SJCRH30 (cell line): ENCODE measurements around the gene PHLDA2. TPM values are rescaled to one million over a fixed set of nuclear protein-coding genes. Genes with fewer than 3 reads are reported as not detected.

Experiments
- DNase-seq, 2 experiments: peaks; one replicate each; pipeline ENCODE4 v3.0.0-alpha.2; 2015 to 2020
- H3K27ac ChIP-seq: fragments of 250-450 bp; sonication (Bioruptor Pico); 2 replicates; pipeline ENCODE4 v1.5.1; 2020; ENCODE audit warnings: mild to moderate bottlenecking, moderate library complexity
- H3K27me3 ChIP-seq: fragments of 250-450 bp; sonication (Bioruptor Pico); 2 replicates; pipeline ENCODE4 v1.5.1; 2020; ENCODE audit warnings: mild to moderate bottlenecking, moderate library complexity
- H3K36me3 ChIP-seq: fragments of 250-450 bp; sonication (Bioruptor Pico); 2 replicates; pipeline ENCODE4 v1.5.1; 2020; ENCODE audit warnings: mild to moderate bottlenecking, moderate library complexity
- H3K4me1 ChIP-seq: fragments of 250-450 bp; sonication (Bioruptor Pico); 2 replicates; pipeline ENCODE4 v1.5.1; 2020; ENCODE audit warnings: mild to moderate bottlenecking, moderate library complexity
- H3K4me3 ChIP-seq: fragments of 250-450 bp; sonication (Bioruptor Pico); 2 replicates; pipeline ENCODE4 v1.5.1; 2020; ENCODE audit warnings: mild to moderate bottlenecking, moderate library complexity
- H3K9me3 ChIP-seq: fragments of 250-450 bp; sonication (Bioruptor Pico); replicated peaks from 2 replicates; pipeline ENCODE4 v1.5.1; 2020; ENCODE audit warnings: mild to moderate bottlenecking, moderate library complexity
- total RNA-seq: library from RNA; depleted of rRNA; stranded (reverse); fragments of >200 nt; shearing (Covaris generic); gene quantifications from 2 replicates; pipeline ENCODE4 v1.2.3, GENCODE V29; 2014

The PHLDA2 gene
- total RNA-seq, 1 experiment from 2014 or later: not detected

DNA sequence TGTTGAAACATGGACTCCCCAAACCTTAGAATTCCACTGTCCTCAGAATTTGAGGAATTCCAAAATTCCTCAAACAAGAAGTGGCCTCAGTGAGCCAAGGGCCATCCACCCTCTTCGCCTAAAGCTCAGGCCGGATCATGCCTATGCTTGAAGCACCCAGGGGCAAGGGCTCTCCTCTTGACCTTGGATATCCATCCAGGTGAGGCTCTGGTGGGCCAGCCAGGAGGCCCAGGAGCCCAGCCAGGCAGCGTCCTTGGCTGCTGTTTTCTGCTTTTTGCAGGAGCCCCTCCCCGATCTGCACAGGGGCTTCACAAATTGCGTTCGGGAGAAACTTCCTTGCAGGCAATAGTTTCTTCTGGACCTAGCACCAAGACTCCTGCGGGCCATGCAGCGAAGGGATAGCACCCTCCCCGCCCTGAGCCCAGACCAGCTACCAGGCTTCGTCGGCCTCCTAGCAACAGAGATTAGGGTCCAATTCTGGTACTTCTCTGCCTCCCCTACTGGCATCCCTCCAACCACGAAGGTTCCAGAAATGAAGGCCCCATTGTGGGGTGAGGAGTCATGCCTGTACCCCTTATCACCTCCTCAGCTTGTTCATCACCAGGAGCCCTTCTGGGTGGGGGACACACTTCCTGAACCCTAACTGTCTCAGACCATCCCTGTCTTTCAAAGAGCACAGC lies 2.0 kb downstream of the PHLDA2 start:
- H3K27me3 ChIP-seq: no peaks in the 10 kb centered on the region
- no peak overlapping the region for H3K27ac ChIP-seq
- no peak overlapping the region for H3K4me3 ChIP-seq
- no peaks in the 10 kb centered on the region for H3K36me3 ChIP-seq
- H3K9me3 ChIP-seq: no peaks in the 10 kb centered on the region
- no peaks in the 10 kb centered on the region for H3K4me1 ChIP-seq
- no peak for DNase-seq

DNA sequence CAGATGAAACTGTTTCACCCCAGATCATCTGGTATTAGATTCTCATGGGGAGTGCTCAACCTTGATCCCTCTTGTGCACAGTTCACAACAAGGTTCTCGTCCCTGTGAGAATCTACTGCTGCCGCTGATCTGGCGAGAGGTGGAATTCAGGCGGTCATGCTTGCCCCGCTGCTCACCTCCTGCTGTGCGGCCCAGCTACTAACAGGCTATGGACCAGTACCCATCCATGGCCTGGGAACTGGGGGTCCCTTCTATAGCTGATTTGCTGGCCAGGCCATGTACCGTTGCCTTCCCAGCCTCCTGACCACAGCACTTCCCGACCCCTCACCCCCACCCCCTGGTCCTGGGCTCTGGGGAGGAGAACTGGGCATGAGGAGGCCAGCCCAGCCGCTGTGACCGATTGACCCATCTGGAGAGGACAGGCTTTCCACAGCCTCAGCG lies 2.6 kb downstream of the PHLDA2 start:
- Histone ChIP-seq H3K27ac (no peak overlapping the region), H3K27me3 (no peaks in the 10 kb centered on the region), H3K4me1 (no peaks in the 10 kb centered on the region), H3K9me3 (no peaks in the 10 kb centered on the region), H3K4me3 (no peak overlapping the region), H3K36me3 (no peaks in the 10 kb centered on the region)
- no peak for DNase-seq

DNA sequence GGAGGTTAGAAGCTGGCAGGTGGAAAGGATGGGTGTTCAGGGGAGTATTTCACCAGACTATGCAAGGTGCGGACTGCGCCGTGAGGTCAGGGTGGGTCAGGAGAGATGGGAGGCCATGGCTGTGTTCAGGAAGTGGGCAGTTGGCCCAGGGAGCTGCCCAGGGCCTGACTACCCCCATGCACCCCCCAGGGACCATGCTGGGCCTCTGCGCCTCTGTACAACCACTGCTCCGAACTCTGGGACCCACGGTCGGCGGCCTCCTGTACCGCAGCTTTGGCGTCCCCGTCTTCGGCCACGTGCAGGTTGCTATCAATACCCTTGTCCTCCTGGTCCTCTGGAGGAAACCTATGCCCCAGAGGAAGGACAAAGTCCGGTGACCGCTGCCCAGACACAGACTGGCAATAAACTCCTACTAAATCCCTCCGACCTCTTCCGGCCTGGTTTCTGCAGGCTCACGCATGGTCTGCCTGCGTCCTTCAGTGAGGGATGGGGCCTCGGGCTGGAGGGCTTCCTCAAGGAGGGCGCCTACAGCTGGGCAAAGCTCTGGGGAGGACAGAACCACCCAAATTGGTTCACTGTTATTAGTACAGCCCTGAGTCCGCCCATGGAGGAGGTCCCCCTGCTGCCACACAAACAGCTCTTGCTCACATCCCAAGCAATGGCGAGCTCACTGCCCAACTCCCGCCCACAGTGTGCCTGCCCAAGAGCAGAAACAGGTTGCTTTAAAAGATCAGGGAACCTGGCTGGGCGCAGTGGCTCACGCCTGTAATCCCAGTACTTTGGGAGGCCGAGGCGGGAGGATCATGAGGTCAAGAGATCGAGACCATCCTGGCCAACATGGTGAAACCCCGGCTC lies 4.2 kb downstream of the PHLDA2 start:
- no peaks in the 10 kb centered on the region for H3K36me3 ChIP-seq
- no peaks in the 10 kb centered on the region for H3K4me1 ChIP-seq
- H3K27ac ChIP-seq: no peak overlapping the region
- DNase-seq: no peak
- H3K9me3 ChIP-seq: no peaks in the 10 kb centered on the region
- H3K27me3 ChIP-seq: no peaks in the 10 kb centered on the region
- H3K4me3 ChIP-seq: no peak overlapping the region

DNA sequence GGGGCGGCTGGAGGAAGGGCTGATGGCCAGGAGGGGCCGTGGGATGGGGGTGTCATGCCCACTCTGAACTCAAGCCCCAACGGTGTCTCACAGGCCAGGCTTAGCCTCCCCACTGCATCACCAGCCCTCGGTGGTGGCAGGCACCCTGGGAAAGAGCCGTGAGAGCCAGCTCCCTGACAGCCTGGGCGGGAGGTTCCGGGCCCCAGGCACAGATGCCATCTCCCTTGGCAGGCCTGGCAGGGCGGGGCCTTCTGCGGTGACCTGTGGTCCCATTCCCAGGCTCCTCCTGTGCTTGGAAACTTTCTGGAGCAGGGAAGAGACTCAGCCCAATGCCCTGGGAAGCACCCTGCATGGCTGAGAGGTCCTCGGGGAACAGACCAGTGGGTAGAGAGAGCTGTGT lies 4.8 kb downstream of the PHLDA2 start:
- Histone ChIP-seq H3K36me3 (no peaks in the 10 kb centered on the region), H3K27me3 (no peaks in the 10 kb centered on the region), H3K27ac (no peak overlapping the region), H3K4me3 (no peak overlapping the region), H3K4me1 (no peaks in the 10 kb centered on the region), H3K9me3 (no peaks in the 10 kb centered on the region)
- DNase-seq: no peak

DNA sequence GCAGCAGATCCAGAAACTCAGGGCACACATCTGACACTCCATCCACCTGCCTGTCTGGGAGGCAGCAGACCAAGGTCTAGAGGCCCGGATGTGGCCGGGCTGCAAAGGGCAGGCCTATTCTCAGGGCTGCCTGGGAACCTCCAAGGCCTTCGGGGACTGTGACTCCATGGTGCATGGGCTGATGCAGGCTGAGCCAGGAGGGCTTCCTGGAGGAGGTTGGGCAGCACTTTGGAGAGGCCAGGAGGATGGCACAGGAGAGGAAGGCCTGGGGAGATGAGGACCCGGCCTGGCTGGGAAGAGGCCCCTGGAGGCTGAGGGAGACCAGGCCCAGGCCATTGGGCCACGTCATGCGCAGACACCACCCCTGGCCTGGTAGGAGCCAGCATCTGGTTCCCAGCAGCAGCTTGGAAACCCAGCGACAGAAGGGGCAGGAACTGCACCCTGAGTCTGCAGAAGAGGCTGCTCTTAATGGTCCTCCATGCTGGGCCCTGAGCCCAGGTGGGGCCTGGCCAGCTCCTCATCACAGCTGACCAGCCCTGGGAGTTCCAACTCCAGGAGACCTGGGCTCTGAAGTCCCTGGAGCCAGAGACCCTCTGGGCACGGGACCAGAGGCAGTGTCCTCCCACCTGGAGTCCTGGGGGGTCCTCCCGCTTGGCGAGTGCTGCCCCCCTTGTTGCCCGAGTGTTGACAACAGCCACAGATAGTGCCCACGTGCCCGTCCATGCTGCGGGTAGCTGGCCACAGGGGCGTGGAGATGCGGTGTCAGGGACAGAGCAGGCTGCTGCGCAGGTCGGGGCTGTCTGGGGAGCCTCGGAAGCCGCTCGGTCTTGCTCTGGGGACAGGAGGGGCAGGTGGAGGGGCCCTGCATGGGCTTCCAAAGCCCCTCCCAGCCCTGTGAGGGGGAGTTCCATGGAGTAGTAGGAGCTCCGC lies 5.5 kb downstream of the PHLDA2 start:
- no peak overlapping the region for H3K27ac ChIP-seq
- H3K27me3 ChIP-seq: no peaks in the 10 kb centered on the region
- H3K4me1 ChIP-seq: no peaks in the 10 kb centered on the region
- no peak overlapping the region for H3K4me3 ChIP-seq
- no peak for DNase-seq
- no peaks in the 10 kb centered on the region for H3K9me3 ChIP-seq
- no peaks in the 10 kb centered on the region for H3K36me3 ChIP-seq

DNA sequence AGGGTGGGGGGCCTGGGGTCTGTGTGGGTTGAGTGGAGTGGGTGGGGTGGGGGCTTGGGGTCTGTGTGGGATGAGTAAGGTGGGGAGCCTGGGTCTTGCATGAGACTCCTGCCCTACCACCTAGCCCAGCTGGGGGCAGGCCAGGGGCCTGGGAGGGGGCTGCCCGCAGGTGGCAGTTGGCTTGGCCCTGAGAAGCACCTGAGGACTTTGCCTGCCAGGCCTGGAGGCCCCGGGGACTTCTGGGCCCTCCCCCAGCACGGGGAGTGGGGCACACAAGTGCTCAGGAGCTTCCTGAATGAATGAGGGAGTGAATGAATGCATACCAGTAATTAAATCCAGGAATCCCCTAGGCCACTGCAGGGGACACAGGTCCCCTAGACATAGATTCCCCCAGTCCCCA lies 6.6 kb downstream of the PHLDA2 start:
- no peak overlapping the region for H3K4me3 ChIP-seq
- H3K27ac ChIP-seq: no peak overlapping the region
- H3K36me3 ChIP-seq: no peaks in the 10 kb centered on the region
- DNase-seq: no peak
- no peaks in the 10 kb centered on the region for H3K9me3 ChIP-seq
- no peaks in the 10 kb centered on the region for H3K4me1 ChIP-seq
- H3K27me3 ChIP-seq: no peaks in the 10 kb centered on the region

DNA sequence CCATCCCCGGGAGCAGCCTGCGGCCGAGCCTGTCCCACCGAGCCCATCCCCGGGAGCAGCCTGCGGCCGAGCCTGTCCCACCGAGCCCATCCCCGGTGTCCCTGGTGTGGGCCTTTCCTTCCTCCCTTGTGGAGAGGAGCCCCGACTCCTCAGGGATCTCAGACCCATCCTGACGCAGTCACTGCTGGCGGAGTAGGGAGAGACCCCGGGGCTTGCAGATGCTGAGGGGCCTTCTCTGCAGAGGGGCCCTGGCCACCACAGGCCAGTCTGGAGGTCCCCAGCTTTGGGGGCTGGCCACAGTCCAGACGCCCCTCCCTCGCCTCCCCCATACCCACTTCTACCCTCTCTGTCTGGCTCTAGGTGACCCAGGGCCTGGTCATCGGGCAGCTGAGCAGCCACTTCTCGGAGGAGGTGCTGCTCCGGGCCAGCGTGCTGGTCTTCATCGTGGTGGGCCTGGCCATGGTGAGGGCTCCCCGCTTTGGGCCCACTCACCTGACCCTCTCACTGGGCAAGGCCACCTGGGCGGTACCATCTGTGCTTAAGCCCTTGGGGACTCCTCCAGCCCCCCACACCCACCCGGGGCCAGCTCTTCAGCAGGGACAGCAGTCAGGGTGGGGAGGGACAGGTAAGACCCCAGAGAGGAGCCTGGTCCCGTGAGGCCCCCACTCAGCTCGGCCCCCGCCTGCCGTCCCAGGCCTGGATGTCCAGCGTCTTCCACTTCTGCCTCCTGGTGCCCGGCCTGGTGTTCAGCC lies 7.3 kb downstream of the PHLDA2 start:
- H3K4me1 ChIP-seq: no peaks in the 10 kb centered on the region
- H3K27me3 ChIP-seq: no peaks in the 10 kb centered on the region
- no peak for DNase-seq
- H3K4me3 ChIP-seq: no peak overlapping the region
- no peak overlapping the region for H3K27ac ChIP-seq
- H3K36me3 ChIP-seq: no peaks in the 10 kb centered on the region
- no peaks in the 10 kb centered on the region for H3K9me3 ChIP-seq

DNA sequence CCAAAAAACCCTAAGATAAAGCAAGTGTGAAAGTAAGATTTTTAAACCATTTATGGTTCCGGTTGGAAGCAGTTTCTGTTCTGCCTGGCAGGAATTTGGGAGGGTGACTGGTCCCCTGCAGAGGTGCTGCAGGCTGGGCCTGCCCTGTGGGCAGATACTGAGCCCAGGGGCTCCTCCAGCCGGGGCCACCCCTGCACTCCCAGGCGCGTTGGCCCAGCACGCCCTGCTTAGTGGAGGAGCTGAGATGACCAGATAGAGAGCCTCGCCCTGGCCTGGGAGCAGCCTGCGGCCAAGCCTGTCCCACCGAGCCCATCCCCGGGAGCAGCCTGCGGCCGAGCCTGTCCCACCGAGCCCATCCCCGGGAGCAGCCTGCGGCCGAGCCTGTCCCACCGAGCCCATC lies 8.0 kb downstream of the PHLDA2 start:
- H3K27me3 ChIP-seq: no peaks in the 10 kb centered on the region
- H3K4me3 ChIP-seq: no peak overlapping the region
- H3K4me1 ChIP-seq: no peaks in the 10 kb centered on the region
- no peaks in the 10 kb centered on the region for H3K9me3 ChIP-seq
- H3K36me3 ChIP-seq: no peaks in the 10 kb centered on the region
- no peak for DNase-seq
- H3K27ac ChIP-seq: no peak overlapping the region

DNA sequence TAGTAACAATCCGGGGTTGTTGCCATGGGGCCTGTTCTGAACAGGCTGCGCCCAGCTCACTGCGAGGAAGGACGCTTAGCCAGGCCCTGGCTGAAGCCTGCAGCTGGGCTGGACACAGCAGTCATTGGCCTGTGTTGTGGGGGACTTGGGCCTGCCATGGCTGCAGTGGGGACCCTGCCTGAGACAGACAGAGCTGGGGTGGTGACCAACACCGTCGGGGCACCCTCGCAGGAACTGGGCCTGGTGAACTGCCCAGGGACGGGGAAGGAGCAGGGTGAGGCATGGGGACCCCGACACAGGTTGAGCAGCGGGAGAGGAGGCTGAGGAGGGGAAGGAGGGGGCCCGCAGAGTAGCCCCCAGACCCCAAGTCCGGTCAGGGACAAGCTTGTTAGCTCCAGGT lies 8.9 kb downstream of the PHLDA2 start:
- Histone ChIP-seq H3K27ac (no peak overlapping the region), H3K4me1 (no peaks in the 10 kb centered on the region), H3K27me3 (no peaks in the 10 kb centered on the region), H3K4me3 (no peak overlapping the region), H3K36me3 (no peaks in the 10 kb centered on the region), H3K9me3 (no peaks in the 10 kb centered on the region)
- no peak for DNase-seq

DNA sequence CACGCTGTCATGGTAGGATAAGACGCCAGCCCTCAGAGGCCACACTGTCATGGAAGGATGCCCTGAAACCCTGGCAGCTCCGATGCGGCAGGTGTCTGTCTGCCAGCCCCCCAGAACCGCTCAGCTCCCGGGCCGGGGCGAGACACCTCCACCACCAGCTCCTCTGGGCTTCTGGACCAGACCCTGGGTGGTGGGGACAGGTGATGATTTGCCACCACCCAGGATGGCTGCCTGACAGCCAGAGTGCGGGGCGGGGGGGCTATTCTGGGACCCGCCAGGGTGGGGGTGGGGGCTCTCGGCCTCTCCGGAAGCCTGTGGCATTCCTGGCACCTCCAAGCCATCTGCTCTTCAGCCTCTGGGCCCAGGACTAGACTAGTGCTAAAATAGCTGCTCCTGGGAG lies 9.4 kb downstream of the PHLDA2 start:
- H3K4me1 ChIP-seq: no peaks in the 10 kb centered on the region
- no peaks in the 10 kb centered on the region for H3K27me3 ChIP-seq
- DNase-seq: no peak
- H3K27ac ChIP-seq: no peak overlapping the region
- H3K4me3 ChIP-seq: no peak overlapping the region
- H3K9me3 ChIP-seq: no peaks in the 10 kb centered on the region
- H3K36me3 ChIP-seq: no peaks in the 10 kb centered on the region

DNA sequence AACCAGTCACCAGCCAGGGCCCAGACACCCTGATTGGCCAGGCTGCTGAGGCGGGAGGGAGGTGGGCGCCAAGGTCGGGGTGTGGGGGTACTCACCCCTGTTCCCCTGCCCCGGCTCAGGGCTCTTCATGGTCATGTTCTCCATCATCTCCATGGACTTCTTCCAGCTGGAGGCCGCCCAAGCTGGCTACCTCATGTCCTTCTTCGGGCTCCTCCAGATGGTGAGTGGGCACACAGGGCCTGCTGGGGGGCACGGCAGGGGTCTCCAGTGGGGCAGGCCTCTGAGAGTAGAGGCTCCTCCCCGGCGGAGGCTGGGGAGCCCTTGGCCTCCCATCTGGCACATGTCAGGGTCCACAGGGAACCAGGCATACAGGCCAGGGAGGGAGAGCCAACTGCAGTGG lies 10.0 kb downstream of the PHLDA2 start:
- no peaks in the 10 kb centered on the region for H3K27me3 ChIP-seq
- no peak for DNase-seq
- H3K4me3 ChIP-seq: no peak overlapping the region
- no peaks in the 10 kb centered on the region for H3K4me1 ChIP-seq
- no peak overlapping the region for H3K27ac ChIP-seq
- H3K9me3 ChIP-seq: no peaks in the 10 kb centered on the region
- H3K36me3 ChIP-seq: no peaks in the 10 kb centered on the region

DNA sequence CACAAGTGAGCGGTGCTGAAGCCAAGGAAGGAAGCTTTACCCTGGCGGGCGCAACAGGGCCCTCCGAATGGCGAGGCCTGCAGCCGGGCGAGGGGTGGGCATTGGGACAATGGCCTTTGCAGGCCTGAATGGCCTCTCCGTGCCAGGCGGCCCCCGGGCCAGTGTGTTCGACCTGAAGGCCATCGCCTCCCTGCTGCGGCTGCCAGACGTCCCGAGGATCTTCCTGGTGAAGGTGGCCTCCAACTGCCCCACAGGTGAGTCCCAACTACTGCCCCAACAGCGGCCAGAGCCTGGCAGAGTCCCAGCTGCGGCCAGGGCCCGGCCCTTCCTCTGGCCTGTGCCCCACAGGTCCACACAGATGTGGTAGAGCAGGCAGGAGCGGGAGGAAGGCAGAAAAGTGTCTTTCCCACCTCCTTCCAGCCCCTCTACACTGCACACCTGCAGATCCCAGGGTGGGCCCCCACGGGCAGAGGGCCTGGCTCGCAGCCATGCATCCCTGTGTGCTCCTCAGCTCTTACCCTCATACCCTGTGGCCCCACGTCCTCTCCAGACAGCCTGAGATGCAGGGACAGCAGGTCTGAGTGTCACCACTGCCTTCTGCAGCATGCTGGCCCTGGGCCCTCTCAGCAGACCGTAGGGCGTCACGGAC lies 11.3 kb downstream of the PHLDA2 start:
- Histone ChIP-seq H3K27ac (no peak overlapping the region), H3K9me3 (no peaks in the 10 kb centered on the region), H3K27me3 (0 out of 2 replicates have a peak, but pooled peaks cover 2% of the 10 kb centered on the region), H3K36me3 (no peaks in the 10 kb centered on the region), H3K4me1 (no peaks in the 10 kb centered on the region), H3K4me3 (no peak overlapping the region)
- DNase-seq: no peak

DNA sequence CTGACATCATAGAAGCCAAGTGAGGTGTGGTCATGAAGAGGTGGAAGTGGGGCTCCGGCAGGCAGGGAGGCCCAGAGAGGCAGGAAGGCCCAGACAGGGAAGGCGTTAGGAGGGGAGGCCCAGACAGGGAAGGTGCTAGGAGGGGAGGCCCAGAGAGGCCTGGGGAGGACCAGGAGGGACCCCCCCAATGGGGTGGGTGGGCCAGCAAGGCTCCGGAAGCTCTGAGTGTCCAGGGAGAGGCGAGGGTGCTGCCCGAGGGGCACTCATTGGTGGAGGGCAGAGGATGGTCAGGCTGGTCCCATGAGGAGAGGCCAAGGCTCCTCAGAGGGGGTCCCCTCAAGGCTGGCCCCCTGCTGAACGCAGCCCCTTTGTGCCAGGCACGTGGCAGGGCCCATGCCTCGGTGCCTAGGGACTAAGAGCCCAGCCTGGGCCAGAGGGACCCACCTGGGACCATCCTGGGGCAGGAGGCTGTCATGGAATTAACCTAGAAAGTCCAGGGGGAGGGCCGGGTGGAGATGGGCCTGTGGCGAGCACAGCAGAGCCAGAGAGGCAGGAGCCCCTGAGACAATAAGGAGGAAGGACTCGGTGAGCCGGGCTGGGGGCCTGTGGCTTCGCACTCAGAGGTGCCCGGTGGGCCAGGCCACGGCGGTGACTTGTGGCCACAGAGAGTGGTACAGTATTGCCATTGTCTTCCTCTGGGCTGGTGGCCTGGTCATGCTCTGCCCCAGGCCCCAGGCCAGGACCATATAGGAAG lies 12.2 kb downstream of the PHLDA2 start:
- H3K27ac ChIP-seq: no peak overlapping the region
- no peaks in the 10 kb centered on the region for H3K4me1 ChIP-seq
- DNase-seq: no peak
- H3K9me3 ChIP-seq: no peaks in the 10 kb centered on the region
- no peaks in the 10 kb centered on the region for H3K36me3 ChIP-seq
- no peak overlapping the region for H3K4me3 ChIP-seq
- 0 out of 2 replicates have a peak, but pooled peaks cover 2% of the 10 kb centered on the region for H3K27me3 ChIP-seq
